ENCODE data around the gene OR4E1.
"Not testable (repeated sequence)": the region's sequence is repeated elsewhere in the genome, so short reads cannot be mapped to it uniquely, and the experiment has no call there.

OR4E1 gene, protein sequence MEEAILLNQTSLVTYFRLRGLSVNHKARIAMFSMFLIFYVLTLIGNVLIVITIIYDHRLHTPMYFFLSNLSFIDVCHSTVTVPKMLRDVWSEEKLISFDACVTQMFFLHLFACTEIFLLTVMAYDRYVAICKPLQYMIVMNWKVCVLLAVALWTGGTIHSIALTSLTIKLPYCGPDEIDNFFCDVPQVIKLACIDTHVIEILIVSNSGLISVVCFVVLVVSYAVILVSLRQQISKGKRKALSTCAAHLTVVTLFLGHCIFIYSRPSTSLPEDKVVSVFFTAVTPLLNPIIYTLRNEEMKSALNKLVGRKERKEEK

GRCh38 chr14:21673718-21674117 lies at the start of gene OR4E1:
Gene OR4E1, minus strand, starts transcription at chr14:21673818. Its CDS starts 2,883 bp downstream, at chr14:21670935.
- no peak for DNase-seq (ENCODE audit: low spot score in 2 of 2)
- no peaks in the 10 kb centered on the region for H3K36me3 ChIP-seq (replicated peaks)
- no peaks in the 10 kb centered on the region; the same call in 1 of the 2 replicates for H3K27me3 ChIP-seq (ENCODE audit: low read depth)
- no peak within 1 kb of the TSS for H3K4me3 ChIP-seq
- no peaks in the 10 kb centered on the region for H3K9me3 ChIP-seq
- H3K4me1 ChIP-seq = no peaks in the 10 kb centered on the region
- in situ Hi-C loops (cut with MboI; ENCODE audit: low sequenced_read_pairs) = no loop called here

GRCh38 chr14:21721504-21721903 lies 47.9 kb upstream of the OR4E1 start:
- Histone ChIP-seq H3K36me3 (replicated peaks) (no peaks in the 10 kb centered on the region), H3K4me1 (no peaks in the 10 kb centered on the region; the same call in 1 of the 2 replicates), H3K4me3 (no peak overlapping the region), H3K27me3 (ENCODE audit: low read depth) (peaks cover 13% of the 10 kb centered on the region), H3K9me3 (no peaks in the 10 kb centered on the region)
- no peak for DNase-seq (ENCODE audit: low spot score in 2 of 2)
- in situ Hi-C loops (cut with MboI; ENCODE audit: low sequenced_read_pairs) = no loop called here

GRCh38 chr14:21719841-21720240 lies 46.2 kb upstream of the OR4E1 start:
- in situ Hi-C loops (cut with MboI; ENCODE audit: low sequenced_read_pairs) = no loop called here
- Histone ChIP-seq H3K4me3 (no peak overlapping the region), H3K36me3 (replicated peaks) (no peaks in the 10 kb centered on the region), H3K4me1 (no peaks in the 10 kb centered on the region), H3K27me3 (ENCODE audit: low read depth) (peaks cover 13% of the 10 kb centered on the region), H3K9me3 (no peaks in the 10 kb centered on the region)
- no peak for DNase-seq (ENCODE audit: low spot score in 2 of 2)

GRCh38 chr14:21714318-21714929 lies 40.8 kb upstream of the OR4E1 start:
- in situ Hi-C loops (cut with MboI; ENCODE audit: low sequenced_read_pairs) = no loop called here
- no peak overlapping the region for H3K4me3 ChIP-seq
- no peak for DNase-seq (ENCODE audit: low spot score in 2 of 2)

DNA sequence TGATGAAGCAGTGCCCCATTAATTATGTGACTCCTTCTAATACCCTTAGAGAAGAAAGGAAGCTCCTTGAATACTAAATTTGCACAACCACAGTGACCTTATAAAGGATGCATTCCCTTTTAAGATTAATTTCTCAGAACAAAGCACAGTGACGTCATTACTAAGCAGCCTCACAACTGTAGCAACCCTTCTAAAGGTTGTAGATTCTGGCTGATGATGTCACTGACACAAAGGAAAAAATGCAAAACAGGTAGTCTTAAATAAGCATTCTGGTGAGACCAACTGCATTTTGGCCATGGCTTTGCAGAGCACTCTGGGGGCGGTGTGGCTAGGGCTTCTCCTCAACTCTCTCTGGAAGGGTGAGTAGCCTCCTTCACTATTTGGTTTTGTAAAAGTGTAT lies 38.4 kb upstream of the OR4E1 start:
- DNase-seq (ENCODE audit: low spot score in 2 of 2) = no peak
- Histone ChIP-seq H3K36me3 (replicated peaks) (no peaks in the 10 kb centered on the region), H3K4me3 (no peak overlapping the region), H3K9me3 (no peaks in the 10 kb centered on the region), H3K4me1 (no peaks in the 10 kb centered on the region), H3K27me3 (ENCODE audit: low read depth) (no peaks in the 10 kb centered on the region; the same call in 1 of the 2 replicates)
- in situ Hi-C loops (cut with MboI; ENCODE audit: low sequenced_read_pairs) = no loop called here

More at GRCh38 chr14:21714318-21714929, 40.8 kb upstream of the OR4E1 start:
- Histone ChIP-seq H3K9me3 (no peaks in the 10 kb centered on the region), H3K27me3 (ENCODE audit: low read depth) (peaks cover 13% of the 10 kb centered on the region), H3K36me3 (replicated peaks) (no peaks in the 10 kb centered on the region), H3K4me1 (no peaks in the 10 kb centered on the region)

- Histone ChIP-seq H3K27me3 (ENCODE audit: low read depth) (no peaks in the 10 kb centered on the region; the same call in 1 of the 2 replicates), H3K9me3 (no peaks in the 10 kb centered on the region), H3K4me3 (no peak overlapping the region), H3K4me1 (no peaks in the 10 kb centered on the region), H3K36me3 (replicated peaks) (no peaks in the 10 kb centered on the region)
- peak; percentile 43 to 55 for DNase-seq (ENCODE audit: low spot score in 2 of 2)
- in situ Hi-C loops (cut with MboI; ENCODE audit: low sequenced_read_pairs) = no loop called here
Observed at GRCh38 chr14:21711360-21711961, 37.8 kb upstream of the OR4E1 start.

DNA sequence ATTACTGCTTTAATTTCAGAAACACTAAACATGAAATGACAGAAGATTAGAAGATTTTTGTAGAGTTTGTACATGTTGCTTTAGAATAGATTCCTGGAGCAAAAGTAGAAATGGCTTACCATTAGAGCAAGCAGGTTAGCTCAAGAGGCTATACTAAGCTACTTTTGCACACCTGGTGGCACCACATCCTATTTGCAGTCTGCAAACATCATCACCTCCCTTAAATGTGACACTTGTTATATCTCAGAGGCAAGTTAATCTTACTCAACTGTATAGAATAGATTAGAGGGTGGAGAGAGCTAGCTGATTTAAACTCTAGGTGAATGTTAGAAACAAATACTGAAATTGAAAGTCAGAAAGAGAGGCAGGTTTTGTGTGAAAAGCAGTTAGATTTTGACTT lies 30.7 kb upstream of the OR4E1 start:
- Histone ChIP-seq H3K36me3 (replicated peaks) (no peaks in the 10 kb centered on the region), H3K4me1 (no peaks in the 10 kb centered on the region), H3K27me3 (ENCODE audit: low read depth) (no peaks in the 10 kb centered on the region), H3K9me3 (no peaks in the 10 kb centered on the region), H3K4me3 (no peak overlapping the region)
- no peak for DNase-seq (ENCODE audit: low spot score in 2 of 2)
- in situ Hi-C loops (cut with MboI; ENCODE audit: low sequenced_read_pairs) = no loop called here

- Histone ChIP-seq H3K4me1 (no peaks in the 10 kb centered on the region), H3K4me3 (no peak overlapping the region), H3K27me3 (ENCODE audit: low read depth) (no peaks in the 10 kb centered on the region), H3K36me3 (replicated peaks) (no peaks in the 10 kb centered on the region), H3K9me3 (no peaks in the 10 kb centered on the region)
- in situ Hi-C loops (cut with MboI; ENCODE audit: low sequenced_read_pairs) = no loop called here
- DNase-seq (ENCODE audit: low spot score in 2 of 2) = no peak
Observed at GRCh38 chr14:21703357-21704326, 30.0 kb upstream of the OR4E1 start.

DNA sequence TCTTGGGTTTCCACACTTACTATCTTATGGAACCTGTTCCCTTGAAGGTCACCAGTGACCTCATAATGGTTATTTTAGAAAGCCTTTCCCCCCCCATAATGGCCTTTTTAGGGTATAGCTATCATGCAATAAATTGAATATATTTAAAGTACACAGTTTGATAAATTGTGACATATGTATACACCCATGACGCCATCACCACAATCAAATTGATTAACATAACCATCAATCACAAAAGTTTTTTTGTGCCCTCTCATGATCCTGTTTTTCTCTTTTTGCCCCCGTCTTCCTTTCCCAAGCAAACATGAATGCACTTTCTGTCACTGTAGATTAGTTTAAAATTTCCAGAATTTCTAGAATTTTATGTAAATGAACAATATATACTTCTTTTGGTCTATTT lies 28.7 kb upstream of the OR4E1 start:
- Histone ChIP-seq H3K27me3 (ENCODE audit: low read depth) (no peaks in the 10 kb centered on the region), H3K9me3 (no peaks in the 10 kb centered on the region), H3K36me3 (replicated peaks) (no peaks in the 10 kb centered on the region), H3K4me1 (no peaks in the 10 kb centered on the region), H3K4me3 (no peak overlapping the region)
- in situ Hi-C loops (cut with MboI; ENCODE audit: low sequenced_read_pairs) = no loop called here
- no peak for DNase-seq (ENCODE audit: low spot score in 2 of 2)

GRCh38 chr14:21699551-21699950 lies 25.9 kb upstream of the OR4E1 start:
- H3K36me3 ChIP-seq (replicated peaks) = no peaks in the 10 kb centered on the region
- in situ Hi-C loops (cut with MboI; ENCODE audit: low sequenced_read_pairs) = no loop called here

GRCh38 chr14:21698538-21698937 lies 24.9 kb upstream of the OR4E1 start:
- H3K4me1 ChIP-seq; H3K27me3 ChIP-seq (ENCODE audit: low read depth); H3K9me3 ChIP-seq; in situ Hi-C loops (cut with MboI; ENCODE audit: low sequenced_read_pairs); DNase-seq (ENCODE audit: low spot score in 2 of 2); H3K4me3 ChIP-seq; H3K36me3 ChIP-seq (replicated peaks): not testable (repeated sequence)

More at GRCh38 chr14:21699551-21699950, 25.9 kb upstream of the OR4E1 start:
- Histone ChIP-seq H3K27me3 (ENCODE audit: low read depth) (no peaks in the 10 kb centered on the region), H3K4me3 (no peak overlapping the region), H3K4me1 (no peaks in the 10 kb centered on the region), H3K9me3 (no peaks in the 10 kb centered on the region)
- no peak for DNase-seq (ENCODE audit: low spot score in 2 of 2)

GRCh38 chr14:21697662-21698061 lies 24.0 kb upstream of the OR4E1 start:
- H3K36me3 ChIP-seq (replicated peaks); H3K4me1 ChIP-seq; H3K4me3 ChIP-seq; H3K27me3 ChIP-seq (ENCODE audit: low read depth); DNase-seq (ENCODE audit: low spot score in 2 of 2); in situ Hi-C loops (cut with MboI; ENCODE audit: low sequenced_read_pairs); H3K9me3 ChIP-seq: not testable (repeated sequence)

GRCh38 chr14:21694425-21694824 lies 20.8 kb upstream of the OR4E1 start:
- in situ Hi-C loops (cut with MboI; ENCODE audit: low sequenced_read_pairs) = no loop called here
- Histone ChIP-seq H3K36me3 (replicated peaks) (no peaks in the 10 kb centered on the region), H3K27me3 (ENCODE audit: low read depth) (no peaks in the 10 kb centered on the region), H3K4me1 (no peaks in the 10 kb centered on the region), H3K4me3 (no peak overlapping the region), H3K9me3 (no peaks in the 10 kb centered on the region)
- DNase-seq (ENCODE audit: low spot score in 2 of 2) = no peak
